GM11168 (cell line): ENCODE results near the gene SYT9.

Experiments
- in situ Hi-C: fragments of 300-500 bp; cut with MboI; formaldehyde crosslinking; loops from one replicate; pipeline ENCODE4 v1.12.0; 2022; ENCODE audit warnings: low sequenced_read_pairs; ENCODE audit not compliant: unreplicated experiment

Gene SYT9

DNA sequence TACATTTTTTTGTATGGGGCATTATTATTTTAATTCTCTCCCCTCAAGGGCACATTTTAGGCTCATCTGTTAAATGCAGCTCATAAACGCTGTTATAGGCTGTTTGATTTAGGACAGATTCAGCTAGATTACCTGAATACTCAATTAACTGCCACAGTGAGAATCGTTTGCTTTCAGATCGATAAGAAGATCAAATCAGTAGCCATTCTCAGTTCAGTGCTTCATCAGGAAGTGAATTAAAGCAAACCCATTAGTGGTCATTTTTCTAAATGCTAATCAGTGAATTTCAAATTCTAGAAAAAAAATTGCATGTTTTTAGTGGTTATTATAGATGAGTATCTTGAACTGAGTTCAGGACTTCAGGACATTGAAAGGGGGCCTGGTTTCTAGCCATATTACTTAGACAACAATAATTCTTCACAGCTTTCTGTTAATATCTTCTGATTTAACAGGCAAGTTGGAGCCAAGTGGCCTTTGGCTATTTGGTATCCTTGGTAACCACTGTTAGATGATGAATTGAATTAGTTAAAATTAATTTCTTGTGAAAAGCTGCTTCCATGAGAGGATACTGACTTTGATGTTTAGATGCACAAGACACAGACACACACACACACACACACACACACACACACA is 18.6 kb downstream of the SYT9 start:
- in situ Hi-C loops, result no loop called here

GRCh38 chr11:7272373-7272772 is 20.7 kb downstream of the SYT9 start:
- in situ Hi-C loops, result no loop called here

DNA sequence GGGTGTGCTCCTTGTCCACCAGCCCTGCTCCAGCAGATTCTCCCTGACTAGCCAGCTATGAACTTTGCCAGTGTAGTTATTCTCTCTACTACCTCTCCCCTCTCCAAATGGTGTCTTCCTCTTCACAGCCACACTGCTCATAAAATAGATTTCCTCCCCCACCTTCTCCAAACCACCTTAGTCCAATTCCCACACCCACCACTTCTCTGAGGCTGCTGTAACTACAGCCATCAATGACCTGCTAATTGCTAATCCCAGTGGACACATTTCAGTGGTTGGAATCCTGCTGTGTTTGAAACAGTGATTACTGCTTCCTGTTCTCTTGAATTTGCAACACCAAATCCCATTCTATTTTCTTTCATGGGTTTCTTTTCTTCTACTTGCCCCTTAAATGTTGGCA is 23.4 kb downstream of the SYT9 start:
- in situ Hi-C loops, result no loop called here

- in situ Hi-C loops, result no loop called here
Measured at GRCh38 chr11:7278314-7278917, 26.7 kb downstream of the SYT9 start.

- in situ Hi-C loops, result no loop called here
Measured at GRCh38 chr11:7279676-7280075, 28.0 kb downstream of the SYT9 start.

DNA sequence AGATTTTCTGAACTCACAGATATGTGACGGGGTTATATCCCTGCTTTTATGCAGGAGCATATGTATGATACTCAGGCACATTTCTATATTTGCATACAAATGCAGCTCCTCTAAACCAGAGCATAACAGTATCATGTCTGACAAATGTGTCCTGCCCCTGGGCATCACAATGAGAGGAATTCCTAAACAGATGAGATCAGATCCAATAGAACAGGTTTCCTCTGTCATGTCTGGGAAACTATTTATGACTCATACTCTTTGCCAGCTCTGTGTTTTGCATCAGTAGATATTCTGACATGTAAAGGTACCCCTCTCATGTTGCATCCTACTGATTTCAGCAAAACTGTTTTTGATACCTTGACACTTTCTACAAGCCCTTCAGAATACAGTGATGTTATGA is 29.4 kb downstream of the SYT9 start:
- in situ Hi-C loops, result no loop called here

DNA sequence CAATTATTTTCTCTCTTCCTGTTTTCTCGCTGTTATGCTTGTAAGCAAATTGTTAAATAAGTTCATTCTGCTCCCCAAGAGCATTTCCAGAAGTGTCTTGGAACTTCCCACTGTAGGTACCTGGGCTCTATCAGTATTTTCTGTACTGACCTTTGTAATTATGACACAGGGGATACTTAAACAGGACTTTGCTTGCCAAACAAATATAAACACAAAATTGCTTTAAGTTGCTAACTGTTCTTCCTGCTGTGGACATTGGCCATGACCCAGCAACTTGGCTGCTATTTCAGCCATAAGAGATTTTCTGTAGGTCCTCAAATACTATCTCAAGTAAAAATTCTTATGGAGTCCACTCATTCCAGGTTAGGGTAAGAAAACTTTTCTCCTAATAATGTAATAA is 30.1 kb downstream of the SYT9 start:
- in situ Hi-C loops, result no loop called here

- in situ Hi-C loops, result no loop called here
Measured at GRCh38 chr11:7286178-7286577, 34.5 kb downstream of the SYT9 start.

DNA sequence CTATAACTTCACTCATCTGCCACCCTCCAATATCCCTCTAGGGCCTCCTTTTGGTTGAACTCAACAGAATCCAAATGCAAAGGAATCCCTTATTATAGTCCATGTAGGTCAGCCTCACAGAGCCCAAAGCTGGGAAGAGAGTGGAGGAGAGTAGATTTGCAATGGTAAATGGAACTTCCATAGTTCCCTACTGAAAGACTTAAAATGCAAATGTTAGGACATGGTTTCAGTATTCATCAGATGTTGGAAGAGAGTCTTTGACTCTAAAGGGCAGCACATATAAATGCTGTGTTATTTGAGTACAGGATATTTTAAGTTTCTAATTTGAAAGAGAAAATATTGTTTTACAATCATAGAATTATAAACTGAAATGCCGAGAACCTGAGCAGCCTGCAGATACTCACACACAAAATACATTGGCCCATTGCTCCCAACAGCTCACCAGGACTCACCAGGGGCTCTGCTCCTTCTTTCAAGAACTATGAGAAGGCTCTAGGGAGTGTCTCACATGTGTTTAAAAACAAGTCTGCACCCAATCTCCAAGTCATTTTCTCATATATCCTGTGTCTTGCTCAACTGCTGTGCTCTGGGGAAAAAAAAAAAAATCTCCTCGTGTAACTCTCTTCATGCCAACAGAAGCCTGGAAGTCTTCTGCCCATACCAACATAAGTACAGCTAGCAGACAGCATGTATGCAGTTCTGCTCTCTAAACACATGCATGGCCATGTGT is 39.6 kb downstream of the SYT9 start:
- in situ Hi-C loops, result no loop called here

GRCh38 chr11:7292922-7293321 is 41.2 kb downstream of the SYT9 start:
- in situ Hi-C loops, result no loop called here

GRCh38 chr11:7299393-7299792 is 47.7 kb downstream of the SYT9 start:
- in situ Hi-C loops, result no loop called here

- in situ Hi-C loops, result no loop called here
Measured at GRCh38 chr11:7300281-7300680, 48.6 kb downstream of the SYT9 start.

GRCh38 chr11:7303146-7303545 is 51.4 kb downstream of the SYT9 start:
- in situ Hi-C loops, result no loop called here

- in situ Hi-C loops, result no loop called here
Measured at GRCh38 chr11:7306900-7307299, 55.2 kb downstream of the SYT9 start.

GRCh38 chr11:7307836-7308235 is 56.1 kb downstream of the SYT9 start:
- in situ Hi-C loops, result no loop called here

DNA sequence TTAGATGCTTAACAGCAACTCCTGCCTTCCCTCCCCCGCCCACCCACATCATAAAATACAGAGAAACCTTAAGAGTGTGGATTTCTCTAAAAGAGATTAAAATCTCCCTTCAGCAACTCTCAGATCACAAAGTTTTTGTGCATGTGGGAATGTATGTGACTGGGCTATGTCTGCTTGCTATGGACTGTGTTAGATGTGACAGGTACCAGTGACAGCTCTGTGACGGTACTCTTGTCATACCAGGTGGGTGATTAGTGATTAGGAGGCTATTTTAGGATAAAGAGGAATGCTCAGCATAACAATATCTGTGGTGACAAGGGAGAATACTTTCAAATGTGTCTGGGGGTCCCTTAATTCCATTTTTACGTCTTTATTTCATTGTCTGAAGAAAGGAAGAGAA is 60.2 kb downstream of the SYT9 start:
- in situ Hi-C loops, result no loop called here

DNA sequence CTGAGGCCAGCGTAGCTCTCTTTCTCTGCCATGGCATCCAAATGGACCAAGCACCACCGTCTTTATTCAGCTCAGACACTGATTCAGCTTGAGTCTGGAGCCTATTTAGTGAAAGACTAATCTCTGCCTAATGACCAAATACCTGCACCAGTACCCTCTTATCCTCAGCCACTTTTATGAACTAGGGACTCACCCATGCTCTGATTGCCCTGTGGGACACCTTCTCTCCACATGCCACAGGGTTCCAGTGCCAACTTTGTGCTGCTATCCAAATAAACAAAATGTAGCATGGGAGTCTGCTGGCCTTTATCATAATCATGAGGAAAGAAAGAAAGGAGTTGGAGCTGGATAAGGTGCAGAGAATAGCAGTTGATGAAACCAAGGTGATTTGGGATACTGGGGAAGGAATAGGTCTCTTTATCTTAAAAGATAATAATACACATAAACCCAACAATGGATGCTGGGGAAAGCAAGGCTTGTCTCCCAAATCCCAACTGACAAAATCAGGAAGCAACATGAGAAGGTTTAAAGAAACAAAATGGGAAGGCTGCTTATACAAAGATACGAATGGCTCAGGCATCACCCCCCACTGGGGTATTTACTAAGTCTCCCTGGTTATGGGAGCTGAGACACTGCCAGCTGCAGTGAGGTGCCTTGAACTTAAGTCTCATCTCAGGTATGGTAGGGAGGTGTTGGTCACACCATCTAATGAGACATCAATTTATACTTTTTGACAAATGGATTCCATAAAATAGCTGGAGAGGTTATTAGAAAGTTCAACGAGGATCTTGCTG is 63.3 kb downstream of the SYT9 start:
- in situ Hi-C loops, result no loop called here

DNA sequence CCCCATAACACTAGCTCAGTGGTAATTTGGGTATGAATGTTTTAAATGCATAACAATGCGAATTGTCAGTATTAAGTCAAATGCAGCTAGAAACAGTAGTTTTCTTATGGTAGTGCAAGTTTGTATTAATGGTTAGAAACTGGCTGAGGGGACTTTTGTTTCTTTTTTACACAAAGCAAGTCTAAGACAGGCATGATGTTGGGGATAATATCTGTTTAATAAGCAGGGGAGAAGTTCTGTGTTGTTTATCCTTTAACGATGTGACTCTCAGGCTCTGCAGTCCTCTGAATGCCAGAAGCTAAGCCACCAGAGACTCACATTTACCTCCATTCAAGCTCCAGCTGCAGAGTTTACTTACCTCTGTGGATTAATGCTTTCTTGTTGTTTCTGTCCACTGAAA is 67.8 kb downstream of the SYT9 start:
- in situ Hi-C loops, result no loop called here

GRCh38 chr11:7320306-7320705 is 68.6 kb downstream of the SYT9 start:
- in situ Hi-C loops, result no loop called here

- in situ Hi-C loops, result no loop called here
Measured at GRCh38 chr11:7321473-7322450, 70.1 kb downstream of the SYT9 start.
